ENCODE data around the gene MAGI1.

MAGI1 gene

GRCh38 chr3:65356331-65357248 is 682.1 kb downstream of the MAGI1 start:
- TF ChIP-seq PPARA (CRISPR knock-in tag; IDR thresholded peaks at IDR 0.05; ENCODE audit: borderline replicate concordance), result no peak
- TF ChIP-seq CREB5 (CRISPR knock-in tag; IDR thresholded peaks at IDR 0.05; ENCODE audit: low read depth), result no peak
- TF ChIP-seq ZNF565 (CRISPR knock-in tag; conservative IDR thresholded peaks at IDR 0.05; ENCODE audit: low read depth), result no peak
- no peak for TF ChIP-seq ZFP30 (CRISPR knock-in tag; IDR thresholded peaks at IDR 0.05)
- TF ChIP-seq PATZ1 (CRISPR knock-in tag; IDR thresholded peaks at IDR 0.05; ENCODE audit: borderline replicate concordance), result no peak
- no peak for ATAC-seq

- no peak for TF ChIP-seq CREB5 (CRISPR knock-in tag; IDR thresholded peaks at IDR 0.05; ENCODE audit: low read depth)
- ATAC-seq, result no peak
Measured at GRCh38 chr3:65354880-65355279, 683.8 kb downstream of the MAGI1 start.

GRCh38 chr3:65352951-65353350 is 685.8 kb downstream of the MAGI1 start:
- TF ChIP-seq RARB (CRISPR knock-in tag; IDR thresholded peaks at IDR 0.05), result no peak
- no peak for TF ChIP-seq TCF4 (CRISPR knock-in tag; IDR thresholded peaks at IDR 0.05; ENCODE audit: borderline replicate concordance)
- no peak for TF ChIP-seq ZFP30 (CRISPR knock-in tag; IDR thresholded peaks at IDR 0.05)
- no peak for TF ChIP-seq OSR1 (CRISPR knock-in tag; IDR thresholded peaks at IDR 0.05)
- no peak for TF ChIP-seq ISL1 (CRISPR knock-in tag; IDR thresholded peaks at IDR 0.05)
- ATAC-seq, result no peak

GRCh38 chr3:65351753-65352152 is 687.0 kb downstream of the MAGI1 start:
- TF ChIP-seq TCF4 (CRISPR knock-in tag; IDR thresholded peaks at IDR 0.05; ENCODE audit: borderline replicate concordance) (no peak), ZNF70 (CRISPR knock-in tag; IDR thresholded peaks at IDR 0.05) (no peak), CSDC2 (CRISPR knock-in tag; IDR thresholded peaks at IDR 0.05) (no peak), ZNF565 (CRISPR knock-in tag; conservative IDR thresholded peaks at IDR 0.05; ENCODE audit: low read depth) (no peak), GLIS3 (CRISPR knock-in tag; IDR thresholded peaks at IDR 0.05) (no peak), TOX (CRISPR knock-in tag; IDR thresholded peaks at IDR 0.05; ENCODE audit: borderline replicate concordance) (no peak), CSRNP3 (CRISPR knock-in tag; IDR thresholded peaks at IDR 0.05) (no peak), SNAI2 (CRISPR knock-in tag; IDR thresholded peaks at IDR 0.05) (no peak), ZFP3 (CRISPR knock-in tag; IDR thresholded peaks at IDR 0.05) (no peak), ZFP30 (CRISPR knock-in tag; IDR thresholded peaks at IDR 0.05) (no peak), CREB5 (CRISPR knock-in tag; IDR thresholded peaks at IDR 0.05; ENCODE audit: low read depth) (no peak), TSHZ2 (CRISPR knock-in tag; IDR thresholded peaks at IDR 0.05) (no peak), RARB (CRISPR knock-in tag; IDR thresholded peaks at IDR 0.05) (no peak), ISL1 (CRISPR knock-in tag; IDR thresholded peaks at IDR 0.05) (no peak), OSR1 (CRISPR knock-in tag; IDR thresholded peaks at IDR 0.05) (no peak), ESRRG (CRISPR knock-in tag; IDR thresholded peaks at IDR 0.05) (no peak), PATZ1 (CRISPR knock-in tag; IDR thresholded peaks at IDR 0.05; ENCODE audit: borderline replicate concordance) (no peak), ZNF8 (CRISPR knock-in tag; IDR thresholded peaks at IDR 0.05) (no peak), BACH2 (CRISPR knock-in tag; IDR thresholded peaks at IDR 0.05; ENCODE audit: borderline replicate concordance) (no peak), ZC3H10 (CRISPR knock-in tag; IDR thresholded peaks at IDR 0.05) (no peak)
- ATAC-seq, result no peak
